ENCODE data around the gene STARD4.

DNA sequence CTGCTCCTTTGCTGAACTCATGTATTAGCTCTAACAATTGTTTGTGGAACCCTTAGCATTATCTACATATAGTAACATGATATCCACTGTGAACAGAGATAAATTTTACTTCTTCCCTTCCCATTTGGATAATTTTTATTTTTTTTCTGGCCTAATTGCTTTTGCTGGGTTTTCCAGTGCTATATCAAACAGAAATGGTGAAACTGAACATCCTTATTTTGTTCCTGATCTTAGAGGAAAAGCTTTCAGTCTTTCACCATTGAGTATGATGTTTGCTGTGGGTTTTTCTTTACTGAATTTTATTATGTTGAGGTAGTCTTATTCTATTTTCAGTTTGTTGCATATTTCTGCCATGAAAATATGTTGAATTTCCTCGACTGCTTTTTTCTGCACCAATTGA is 44.8 kb upstream of the STARD4 start:
- TF ChIP-seq, protein P1, sequence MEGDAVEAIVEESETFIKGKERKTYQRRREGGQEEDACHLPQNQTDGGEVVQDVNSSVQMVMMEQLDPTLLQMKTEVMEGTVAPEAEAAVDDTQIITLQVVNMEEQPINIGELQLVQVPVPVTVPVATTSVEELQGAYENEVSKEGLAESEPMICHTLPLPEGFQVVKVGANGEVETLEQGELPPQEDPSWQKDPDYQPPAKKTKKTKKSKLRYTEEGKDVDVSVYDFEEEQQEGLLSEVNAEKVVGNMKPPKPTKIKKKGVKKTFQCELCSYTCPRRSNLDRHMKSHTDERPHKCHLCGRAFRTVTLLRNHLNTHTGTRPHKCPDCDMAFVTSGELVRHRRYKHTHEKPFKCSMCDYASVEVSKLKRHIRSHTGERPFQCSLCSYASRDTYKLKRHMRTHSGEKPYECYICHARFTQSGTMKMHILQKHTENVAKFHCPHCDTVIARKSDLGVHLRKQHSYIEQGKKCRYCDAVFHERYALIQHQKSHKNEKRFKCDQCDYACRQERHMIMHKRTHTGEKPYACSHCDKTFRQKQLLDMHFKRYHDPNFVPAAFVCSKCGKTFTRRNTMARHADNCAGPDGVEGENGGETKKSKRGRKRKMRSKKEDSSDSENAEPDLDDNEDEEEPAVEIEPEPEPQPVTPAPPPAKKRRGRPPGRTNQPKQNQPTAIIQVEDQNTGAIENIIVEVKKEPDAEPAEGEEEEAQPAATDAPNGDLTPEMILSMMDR (IDR thresholded peaks at IDR 0.05) = no peak
- no peak for TF ChIP-seq POLR2A (IDR thresholded peaks at IDR 0.05)

Measured in adrenal gland (tissue), 5 donors.